ENCODE data around the gene OVAAL. TPM values are rescaled to one million over a fixed set of nuclear protein-coding genes. Genes with fewer than 3 reads are reported as not detected.
"Not testable (repeated sequence)": the region's sequence is repeated elsewhere in the genome, so short reads cannot be mapped to it uniquely, and the experiment has no call there.

The OVAAL gene
- total and polyA plus RNA-seq, 9 of the 15 experiments (the other 6 are each of a cell fraction or from before 2014, with no cell fraction given): 0.04 to 0.18 (median 0.08) TPM; not detected in 4

GRCh38 chr1:180549770-180550169 lies 9.0 kb upstream of the OVAAL start:
- H3K27ac ChIP-seq (ENCODE audit: extremely low read depth, low read depth, low read length); H3K9me3 ChIP-seq (replicated peaks; ENCODE audit: control insufficient read depth, insufficient read depth, low read depth, low read length); H3K9ac ChIP-seq (ENCODE audit: insufficient read depth in 1 of 2, low read depth in 2 of 2, low read length in 2 of 2); H3K4me1 ChIP-seq (replicated peaks in 1 of 2; ENCODE audit: control insufficient read depth in 2 of 2, insufficient read depth in 2 of 2, low read length in 2 of 2); H3K36me3 ChIP-seq (ENCODE audit: control insufficient read depth, insufficient read depth, low read length); ATAC-seq; BruUV-seq (replicated peaks); in situ Hi-C loops (cut with MboI); H3K4me2 ChIP-seq (ENCODE audit: insufficient read depth, low read length); H3K9me1 ChIP-seq (ENCODE audit: control insufficient read depth, insufficient read depth, low read length); FAIRE-seq; H3K27me3 ChIP-seq (ENCODE audit: control insufficient read depth in 2 of 2, insufficient read depth in 2 of 2, low read length in 2 of 2); H3K4me3 ChIP-seq; H3K79me2 ChIP-seq (ENCODE audit: control insufficient read depth, insufficient read depth, low read length); intact Hi-C loops (cut with micrococcal nuclease); DNase-seq (ENCODE audit: extremely low read depth in 1 of 4, low spot score in 3 of 4); H4K20me1 ChIP-seq (replicated peaks; ENCODE audit: control insufficient read depth, insufficient read depth, low read length): not testable (repeated sequence)
- WGBS (ENCODE audit: insufficient coverage, low coverage, missing lambda C conversion rate): 65% methylated on average over 6 of the region's 8 CpGs
- CTCF ChIA-PET (ENCODE audit: low intra/inter-chr PET ratio): interaction anchor here (0.7 kb wide), 1 partner anchor 259 kb away, joined by 7 read pairs; no protein-coding TSS in a partner anchor
- POLR2A ChIA-PET: interaction anchor here (0.7 to 1.9 kb wide), 3 partner anchors 11 to 23 kb away, joined by 3 to 6 read pairs (median 4); no protein-coding TSS in a partner anchor
- peak overlapping the region; percentile 22; the same call in 1 of the 2 replicates for H2AFZ ChIP-seq (ENCODE audit: low read depth, low read length)

- no TSS peak for BruUV-seq (replicated peaks)
- intact Hi-C loops (cut with micrococcal nuclease): no loop called here
- CTCF ChIA-PET (ENCODE audit: low intra/inter-chr PET ratio): no interaction called here
- DNase-seq (ENCODE audit: extremely low read depth in 1 of 4, low spot score in 3 of 4) (no peak), FAIRE-seq (no peak), ATAC-seq (no peak)
- H3K9me1 ChIP-seq (ENCODE audit: control insufficient read depth, insufficient read depth, low read length): no peaks in the 10 kb centered on the region
- H3K9me3 ChIP-seq (replicated peaks; ENCODE audit: control insufficient read depth, insufficient read depth, low read depth, low read length): no peaks in the 10 kb centered on the region
- H3K9ac ChIP-seq (ENCODE audit: insufficient read depth in 1 of 2, low read depth in 2 of 2, low read length in 2 of 2): no peak overlapping the region
- H3K4me2 ChIP-seq (ENCODE audit: insufficient read depth, low read length): no peak overlapping the region
- no peaks in the 10 kb centered on the region for H3K27me3 ChIP-seq (ENCODE audit: control insufficient read depth in 2 of 2, insufficient read depth in 2 of 2, low read length in 2 of 2)
- in situ Hi-C loops (cut with MboI): no loop called here
- no peaks in the 10 kb centered on the region for H3K79me2 ChIP-seq (ENCODE audit: control insufficient read depth, insufficient read depth, low read length)
- TF ChIP-seq TBP (optimal IDR thresholded peaks at IDR 0.05; ENCODE audit: low read depth, low read length): no peak
- H3K36me3 ChIP-seq (ENCODE audit: control insufficient read depth, insufficient read depth, low read length): no peaks in the 10 kb centered on the region
- WGBS (ENCODE audit: insufficient coverage, low coverage, missing lambda C conversion rate): 77% methylated on average over 3 of the region's 3 CpGs
- H2AFZ ChIP-seq (ENCODE audit: low read depth, low read length): peak overlapping the region; percentile 22; the same call in 1 of the 2 replicates
- no peaks in the 10 kb centered on the region for H4K20me1 ChIP-seq (replicated peaks; ENCODE audit: control insufficient read depth, insufficient read depth, low read length)
- no peak overlapping the region for H3K4me3 ChIP-seq
- POLR2A ChIA-PET: interaction anchor here (0.7 to 1.9 kb wide), 6 partner anchors 11 to 40 kb away, joined by 3 to 6 read pairs (median 4); no protein-coding TSS in a partner anchor
- H3K4me1 ChIP-seq (replicated peaks in 1 of 2; ENCODE audit: control insufficient read depth in 2 of 2, insufficient read depth in 2 of 2, low read length in 2 of 2): peaks cover 0 to 6% of the 10 kb centered on the region in 2 experiments; a peak in 2 of 5 replicates
- H3K27ac ChIP-seq (ENCODE audit: extremely low read depth, low read depth, low read length): no peak overlapping the region
Measured at GRCh38 chr1:180550241-180550640, 8.5 kb upstream of the OVAAL start.
